Thymus (tissue), 11 donors: ENCODE measurements around the gene ATF1. TPM values are rescaled to one million over a fixed set of nuclear protein-coding genes. Genes with fewer than 3 reads are reported as not detected.

Experiments used
- DNase-seq, 9 donors: peaks; one replicate each; pipeline ENCODE4 v3.0.0-alpha.2; 2013; ENCODE audit warnings: low spot score in 9 of 9, low read depth in 6 of 9, missing footprints in 1 of 9
- H3K27ac ChIP-seq, 2 donors: one replicate each; pipeline ENCODE4 v1.5.1; 2013; ENCODE audit warnings: control low read depth in 1 of 2, low read depth in 1 of 2, low read length in 1 of 2, mild to moderate bottlenecking in 1 of 2, moderate library complexity in 1 of 2
- H3K27me3 ChIP-seq, 2 donors: one replicate each; pipeline ENCODE4 v1.5.1; 2013; ENCODE audit warnings: low read length in 1 of 2; ENCODE audit not compliant: control insufficient read depth in 2 of 2, insufficient read depth in 1 of 2
- H3K36me3 ChIP-seq, 2 donors: one replicate each; pipeline ENCODE4 v1.5.1; 2013; ENCODE audit warnings: low read length in 1 of 2, mild to moderate bottlenecking in 1 of 2, moderate library complexity in 1 of 2; ENCODE audit not compliant: control insufficient read depth in 2 of 2, insufficient read depth in 2 of 2
- H3K4me1 ChIP-seq, 2 donors: one replicate each; pipeline ENCODE4 v1.5.1; 2013; ENCODE audit warnings: low read length in 2 of 2; ENCODE audit not compliant: control insufficient read depth in 2 of 2, insufficient read depth in 2 of 2
- H3K4me3 ChIP-seq, 2 donors: one replicate each; pipeline ENCODE4 v1.5.1; 2013; ENCODE audit warnings: low read length in 2 of 2, control low read depth in 1 of 2, mild to moderate bottlenecking in 1 of 2
- H3K9me3 ChIP-seq, 2 donors: one replicate each; pipeline ENCODE4 v1.5.1; 2013; ENCODE audit warnings: low read length in 1 of 2, mild to moderate bottlenecking in 1 of 2; ENCODE audit not compliant: control insufficient read depth in 2 of 2, insufficient read depth in 1 of 2
- WGBS: extraction: QIAGEN DNeasy Blood & Tissue Kit; methylation state at CpG from one replicate; pipeline ENCODE4 v1.1.7; 2013; 5-methylcytosine and 5-hydroxymethylcytosine counted together
- polyA plus RNA-seq: library from polyadenylated mRNA; stranded (reverse); fragments of 200-250 nt; gene quantifications from one replicate; pipeline ENCODE4 v1.2.3, GENCODE V29; 2013
- total RNA-seq: library from RNA; stranded (reverse); fragments of 120-200 nt; gene quantifications from one replicate; pipeline ENCODE4 v1.2.4, GENCODE V29; 2013
- donor health status: healthy.

The ATF1 gene
- total and polyA plus RNA-seq, 2 donors = 19.4 to 62.1 TPM

GRCh38 chr12:50728417-50728816 lies 35.5 kb upstream of the ATF1 start:
- no peaks in the 10 kb centered on the region for H3K9me3 ChIP-seq
- 94% methylated on average over 7 of the region's 7 CpGs for WGBS
- DNase-seq = no peak
- H3K4me1 ChIP-seq = peaks cover 0 to 6% of the 10 kb centered on the region in 2 donors
- H3K27me3 ChIP-seq = no peaks in the 10 kb centered on the region
- no peak overlapping the region for H3K4me3 ChIP-seq
- peaks cover 54 to 65% of the 10 kb centered on the region in 2 donors for H3K36me3 ChIP-seq
- no peak overlapping the region for H3K27ac ChIP-seq

DNA sequence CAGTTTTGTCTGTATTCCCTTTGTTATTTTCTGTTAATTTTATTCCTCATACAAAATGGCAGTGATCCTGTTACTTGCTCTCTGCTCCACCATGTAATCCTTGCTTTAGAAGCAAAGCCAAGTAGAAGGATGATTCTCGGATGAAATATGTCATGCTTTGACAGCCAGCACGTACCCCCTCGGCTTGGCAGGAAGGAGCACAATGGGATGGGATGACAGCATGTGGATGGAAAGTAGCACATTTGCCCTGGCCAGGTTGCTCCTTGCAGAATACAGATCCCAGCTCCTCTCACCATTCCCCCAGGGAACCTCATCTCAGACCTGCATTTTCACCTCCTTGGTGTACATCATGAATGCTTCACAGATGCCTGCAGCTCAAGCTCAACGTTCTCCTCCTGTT lies 35.1 kb upstream of the ATF1 start:
- Histone ChIP-seq H3K27me3 (no peaks in the 10 kb centered on the region), H3K27ac (no peak overlapping the region), H3K9me3 (no peaks in the 10 kb centered on the region), H3K36me3 (peaks cover 57 to 66% of the 10 kb centered on the region in 2 donors), H3K4me3 (no peak overlapping the region), H3K4me1 (peaks cover 0 to 4% of the 10 kb centered on the region in 2 donors)
- WGBS = 97% methylated on average over 4 of the region's 4 CpGs
- no peak for DNase-seq

GRCh38 chr12:50732591-50732990 lies 31.3 kb upstream of the ATF1 start:
- no peak overlapping the region for H3K4me3 ChIP-seq
- WGBS = 99% methylated on average over 9 of the region's 9 CpGs
- H3K36me3 ChIP-seq = peaks cover 50 to 77% of the 10 kb centered on the region in 2 donors
- DNase-seq = no peak
- H3K9me3 ChIP-seq = no peaks in the 10 kb centered on the region
- H3K4me1 ChIP-seq = no peaks in the 10 kb centered on the region
- H3K27ac ChIP-seq = no peak overlapping the region
- H3K27me3 ChIP-seq = no peaks in the 10 kb centered on the region

- no peaks in the 10 kb centered on the region for H3K27me3 ChIP-seq
- H3K4me3 ChIP-seq = no peak overlapping the region
- no peak for DNase-seq
- 96% methylated on average over 3 of the region's 3 CpGs for WGBS
- H3K4me1 ChIP-seq = no peaks in the 10 kb centered on the region
- H3K9me3 ChIP-seq = no peaks in the 10 kb centered on the region
- H3K27ac ChIP-seq = no peak overlapping the region
- peaks cover 51 to 74% of the 10 kb centered on the region in 2 donors for H3K36me3 ChIP-seq
Observed at GRCh38 chr12:50733706-50734105, 30.2 kb upstream of the ATF1 start.

GRCh38 chr12:50734409-50735263 lies 29.3 kb upstream of the ATF1 start:
- peak in 8 of 9 donors; percentile 21 to 67 (median 38) for DNase-seq
- H3K36me3 ChIP-seq = peaks cover 54 to 75% of the 10 kb centered on the region in 2 donors
- no peak overlapping the region for H3K4me3 ChIP-seq
- no peaks in the 10 kb centered on the region for H3K9me3 ChIP-seq
- no peak overlapping the region for H3K27ac ChIP-seq
- no peaks in the 10 kb centered on the region for H3K27me3 ChIP-seq
- no peaks in the 10 kb centered on the region for H3K4me1 ChIP-seq
- 90% methylated on average over 10 of the region's 10 CpGs for WGBS

DNA sequence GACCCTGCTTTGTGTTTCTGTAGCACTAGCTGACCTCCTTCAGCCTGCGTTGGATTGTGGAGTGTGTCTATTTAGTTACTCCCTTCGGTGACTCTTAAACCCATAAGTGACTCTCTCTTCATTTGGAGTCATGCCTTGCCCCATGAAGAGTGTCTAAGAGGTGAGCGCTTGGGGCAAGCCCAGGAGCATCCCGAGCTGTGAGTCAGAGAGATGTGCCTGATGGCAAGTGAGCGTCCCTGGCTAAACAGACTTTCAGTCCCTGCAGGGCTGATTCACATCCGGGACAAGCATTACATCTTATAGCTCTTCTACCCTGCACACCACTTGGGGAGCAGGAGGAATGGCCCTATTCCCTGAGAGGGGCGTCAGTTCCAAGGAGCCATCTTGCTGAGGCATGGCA lies 24.3 kb upstream of the ATF1 start:
- H3K36me3 ChIP-seq = peaks cover 67 to 76% of the 10 kb centered on the region in 2 donors
- no peak for DNase-seq
- no peak overlapping the region for H3K4me3 ChIP-seq
- H3K4me1 ChIP-seq = no peaks in the 10 kb centered on the region
- H3K27ac ChIP-seq = no peak overlapping the region
- H3K27me3 ChIP-seq = no peaks in the 10 kb centered on the region
- no peaks in the 10 kb centered on the region for H3K9me3 ChIP-seq
- 99% methylated on average over 7 of the region's 7 CpGs for WGBS

- H3K9me3 ChIP-seq = no peaks in the 10 kb centered on the region
- 97% methylated on average over 2 of the region's 2 CpGs for WGBS
- no peak overlapping the region for H3K27ac ChIP-seq
- H3K27me3 ChIP-seq = no peaks in the 10 kb centered on the region
- no peak for DNase-seq
- no peak overlapping the region for H3K4me3 ChIP-seq
- no peaks in the 10 kb centered on the region for H3K4me1 ChIP-seq
- H3K36me3 ChIP-seq = peaks cover 72 to 77% of the 10 kb centered on the region in 2 donors
Observed at GRCh38 chr12:50740307-50740706, 23.6 kb upstream of the ATF1 start.

- Histone ChIP-seq H3K36me3 (peaks cover 71 to 72% of the 10 kb centered on the region in 2 donors), H3K9me3 (no peaks in the 10 kb centered on the region), H3K4me1 (no peaks in the 10 kb centered on the region), H3K27me3 (no peaks in the 10 kb centered on the region), H3K27ac (no peak overlapping the region), H3K4me3 (no peak overlapping the region)
- no peak for DNase-seq
- 96% methylated on average over 7 of the region's 7 CpGs for WGBS
Observed at GRCh38 chr12:50742776-50743175, 21.1 kb upstream of the ATF1 start.

GRCh38 chr12:50745861-50746260 lies 18.0 kb upstream of the ATF1 start:
- H3K27me3 ChIP-seq = no peaks in the 10 kb centered on the region
- H3K4me3 ChIP-seq = no peak overlapping the region
- H3K36me3 ChIP-seq = peaks cover 50 to 57% of the 10 kb centered on the region in 2 donors
- no peak overlapping the region for H3K27ac ChIP-seq
- WGBS = 96% methylated on average over 4 of the region's 4 CpGs
- no peaks in the 10 kb centered on the region for H3K4me1 ChIP-seq
- no peak for DNase-seq
- H3K9me3 ChIP-seq = no peaks in the 10 kb centered on the region
